ENCODE measurements around the gene SYK.

SYK gene

DNA sequence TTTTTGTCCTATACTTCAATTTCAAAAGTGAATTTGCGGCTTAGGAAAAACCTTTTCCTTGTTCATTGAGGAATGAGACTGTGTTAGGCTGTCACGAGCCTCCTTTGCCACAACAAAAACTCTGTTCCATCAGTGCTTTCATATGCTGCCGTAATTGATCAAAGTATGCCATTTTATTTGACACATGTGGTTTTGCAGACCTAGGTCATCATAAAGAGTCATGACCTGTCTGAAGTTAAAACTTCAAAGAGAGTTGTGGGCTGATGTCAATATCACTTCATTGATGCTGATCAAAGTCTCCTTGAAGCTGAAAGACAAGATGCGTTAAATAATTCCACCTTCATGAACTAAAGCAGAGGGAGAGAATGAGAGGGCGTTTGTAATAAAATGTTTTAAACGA lies 55.5 kb downstream of the SYK start:
- TF ChIP-seq, protein P1, sequence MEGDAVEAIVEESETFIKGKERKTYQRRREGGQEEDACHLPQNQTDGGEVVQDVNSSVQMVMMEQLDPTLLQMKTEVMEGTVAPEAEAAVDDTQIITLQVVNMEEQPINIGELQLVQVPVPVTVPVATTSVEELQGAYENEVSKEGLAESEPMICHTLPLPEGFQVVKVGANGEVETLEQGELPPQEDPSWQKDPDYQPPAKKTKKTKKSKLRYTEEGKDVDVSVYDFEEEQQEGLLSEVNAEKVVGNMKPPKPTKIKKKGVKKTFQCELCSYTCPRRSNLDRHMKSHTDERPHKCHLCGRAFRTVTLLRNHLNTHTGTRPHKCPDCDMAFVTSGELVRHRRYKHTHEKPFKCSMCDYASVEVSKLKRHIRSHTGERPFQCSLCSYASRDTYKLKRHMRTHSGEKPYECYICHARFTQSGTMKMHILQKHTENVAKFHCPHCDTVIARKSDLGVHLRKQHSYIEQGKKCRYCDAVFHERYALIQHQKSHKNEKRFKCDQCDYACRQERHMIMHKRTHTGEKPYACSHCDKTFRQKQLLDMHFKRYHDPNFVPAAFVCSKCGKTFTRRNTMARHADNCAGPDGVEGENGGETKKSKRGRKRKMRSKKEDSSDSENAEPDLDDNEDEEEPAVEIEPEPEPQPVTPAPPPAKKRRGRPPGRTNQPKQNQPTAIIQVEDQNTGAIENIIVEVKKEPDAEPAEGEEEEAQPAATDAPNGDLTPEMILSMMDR (conservative IDR thresholded peaks at IDR 0.05; ENCODE audit: low read depth) = no peak
- CTCF ChIA-PET = no interaction called here
- H3K27ac ChIP-seq = no peak overlapping the region
- no peak for DNase-seq (ENCODE audit: low spot score)
- POLR2A ChIA-PET (ENCODE audit: low non-redundant PET) = no interaction called here

DNA sequence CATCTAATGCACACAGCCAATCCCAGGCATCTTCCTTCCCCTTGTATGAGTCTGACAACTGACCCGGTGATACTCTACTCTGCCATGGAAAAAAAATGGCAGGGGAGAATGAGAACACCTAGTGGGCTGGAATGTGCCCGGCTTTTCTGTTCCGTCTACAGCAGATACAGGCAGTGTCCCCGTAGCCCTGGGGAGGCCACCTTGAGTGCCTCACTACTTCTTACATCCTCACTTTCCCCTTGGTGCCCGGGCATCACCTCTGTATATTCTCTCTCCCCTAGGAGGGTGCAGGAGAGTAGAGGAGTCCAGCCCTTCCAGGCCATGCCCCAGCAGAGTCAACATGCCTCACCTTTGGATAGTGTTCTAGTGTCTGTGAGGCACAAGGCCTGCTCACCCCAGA lies 56.2 kb downstream of the SYK start:
- no peak for DNase-seq (ENCODE audit: low spot score)
- ChIA-PET POLR2A (ENCODE audit: low non-redundant PET) (no interaction called here), CTCF (no interaction called here)

DNA sequence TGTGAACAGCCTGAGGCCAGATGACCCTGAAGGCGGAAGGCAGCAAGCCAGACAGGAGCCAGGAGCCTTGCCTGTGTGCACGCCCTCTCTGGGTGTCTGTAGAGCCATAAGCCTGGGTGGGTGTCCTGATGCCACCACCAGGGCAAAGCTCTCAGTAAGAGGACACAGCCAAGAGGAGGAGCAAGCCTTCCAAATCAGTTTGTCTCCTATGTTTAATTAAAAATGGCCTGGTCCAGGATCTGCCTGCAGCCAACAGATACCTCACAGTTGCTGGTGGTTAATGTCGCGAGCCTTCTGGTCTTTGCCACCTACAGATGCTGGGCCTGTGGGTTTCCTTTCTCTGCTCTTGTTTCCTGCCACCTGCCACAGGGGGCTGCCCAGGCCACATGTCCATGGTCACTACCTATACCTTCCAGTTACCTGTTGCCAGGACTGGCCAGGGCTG lies 56.9 kb downstream of the SYK start:
- DNase-seq (ENCODE audit: low spot score) = no peak
- no peak overlapping the region for H3K27ac ChIP-seq
- CTCF ChIA-PET = no interaction called here
- POLR2A ChIA-PET (ENCODE audit: low non-redundant PET) = no interaction called here
- TF ChIP-seq, protein P1 (conservative IDR thresholded peaks at IDR 0.05; ENCODE audit: low read depth) = no peak

More for the DNA sequence above, 56.2 kb downstream of the SYK start:
- TF ChIP-seq, protein P1 (conservative IDR thresholded peaks at IDR 0.05; ENCODE audit: low read depth) = no peak
- H3K27ac ChIP-seq = no peak overlapping the region

DNA sequence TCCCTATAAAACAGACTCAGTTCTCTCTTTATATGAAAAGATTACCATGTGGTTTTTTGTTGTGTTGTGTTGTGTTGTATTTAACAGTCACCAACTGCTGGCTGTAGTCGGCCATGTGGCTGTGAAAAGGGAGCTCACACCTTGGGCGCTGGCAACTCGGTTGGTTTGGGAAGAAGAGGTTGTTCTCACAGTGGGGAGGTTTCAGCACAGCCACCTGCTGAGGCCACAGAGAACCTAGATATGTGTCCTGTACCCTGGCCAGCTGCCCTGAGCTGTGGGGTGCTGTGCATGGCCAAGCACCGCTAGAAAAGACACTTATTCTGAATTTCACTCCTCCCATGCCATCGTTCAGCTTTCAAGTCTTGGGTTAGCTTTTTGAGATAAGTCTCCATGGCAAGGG lies 58.8 kb downstream of the SYK start:
- TF ChIP-seq, protein P1 (conservative IDR thresholded peaks at IDR 0.05; ENCODE audit: low read depth) = no peak
- no peak overlapping the region for H3K27ac ChIP-seq
- CTCF ChIA-PET = interaction anchor here (0.6 to 1.2 kb wide), 4 partner anchors 10 to 251 kb away, joined by 3 to 8 read pairs (median 4); no protein-coding TSS in a partner anchor
- POLR2A ChIA-PET (ENCODE audit: low non-redundant PET) = no interaction called here
- DNase-seq (ENCODE audit: low spot score) = no peak

DNA sequence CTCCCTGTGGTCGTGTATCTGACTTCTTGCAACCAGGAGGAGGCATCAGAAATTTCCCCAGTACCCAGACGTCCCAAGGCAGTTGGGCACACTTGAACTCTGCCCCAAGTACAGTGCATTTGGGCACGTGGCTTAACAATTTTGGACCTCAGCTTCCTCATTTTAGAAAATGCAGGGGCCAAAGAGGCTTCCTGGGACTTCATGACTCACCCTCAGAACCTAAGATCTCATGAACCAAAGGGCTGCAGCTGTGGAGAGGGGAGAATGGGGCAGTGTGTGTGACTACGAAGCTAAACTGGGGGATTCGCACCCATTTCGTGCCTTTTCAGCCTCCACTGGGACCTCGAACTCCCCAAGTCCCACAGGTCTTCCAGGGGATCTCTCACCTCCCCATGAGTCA lies 59.2 kb downstream of the SYK start:
- H3K27ac ChIP-seq = no peak overlapping the region

DNA sequence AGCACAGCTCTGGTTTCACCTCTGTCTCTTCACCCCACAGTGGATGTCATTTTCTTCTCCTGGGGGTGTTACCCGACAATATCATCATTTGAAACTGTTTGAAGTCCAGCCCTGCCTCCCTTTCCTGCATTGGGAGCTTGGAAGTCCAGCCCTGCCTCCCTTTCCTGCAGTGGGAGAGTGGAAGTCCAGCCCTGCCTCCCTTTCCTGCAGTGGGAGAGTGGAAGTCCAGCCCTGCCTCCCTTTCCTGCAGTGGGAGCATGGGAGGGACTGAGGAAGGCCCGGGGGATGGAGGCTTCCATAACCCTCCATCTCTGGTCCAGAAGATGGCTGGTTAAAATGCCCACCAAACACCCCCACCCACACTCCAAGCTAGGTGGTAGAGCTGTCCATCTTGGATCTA lies 59.8 kb downstream of the SYK start:
- CTCF ChIA-PET = interaction anchor here (0.6 to 1.2 kb wide), 2 partner anchors 9 to 219 kb away, joined by 3 read pairs; partner anchors contain the start of gene DIRAS2
- TF ChIP-seq, protein P1 (conservative IDR thresholded peaks at IDR 0.05; ENCODE audit: low read depth) = no peak

More for the DNA sequence above, 59.2 kb downstream of the SYK start:
- ChIA-PET CTCF (interaction anchor here (1.0 to 1.2 kb wide), 2 partner anchors 10 to 12 kb away, joined by 3 to 4 read pairs; no protein-coding TSS in a partner anchor), POLR2A (ENCODE audit: low non-redundant PET) (no interaction called here)
- no peak for DNase-seq (ENCODE audit: low spot score)
- TF ChIP-seq, protein P1 (conservative IDR thresholded peaks at IDR 0.05; ENCODE audit: low read depth) = no peak

More for the DNA sequence above, 59.8 kb downstream of the SYK start:
- no peak for DNase-seq (ENCODE audit: low spot score)
- no peak overlapping the region for H3K27ac ChIP-seq
- POLR2A ChIA-PET (ENCODE audit: low non-redundant PET) = no interaction called here

Data from RWPE1 (cell line).